HG02943 (cell line): ENCODE results near the gene OR2J3.
"Not testable (repeated sequence)": the region's sequence is repeated elsewhere in the genome, so short reads cannot be mapped to it uniquely, and the experiment has no call there.

Experiments
- ATAC-seq: cut with Tn5 transposase; IDR thresholded peaks from one replicate; pipeline ENCODE4 v1.9.1; 2021; ENCODE audit warnings: mild to moderate bottlenecking, low read depth, moderate library complexity; ENCODE audit not compliant: unreplicated experiment

The OR2J3 gene

DNA sequence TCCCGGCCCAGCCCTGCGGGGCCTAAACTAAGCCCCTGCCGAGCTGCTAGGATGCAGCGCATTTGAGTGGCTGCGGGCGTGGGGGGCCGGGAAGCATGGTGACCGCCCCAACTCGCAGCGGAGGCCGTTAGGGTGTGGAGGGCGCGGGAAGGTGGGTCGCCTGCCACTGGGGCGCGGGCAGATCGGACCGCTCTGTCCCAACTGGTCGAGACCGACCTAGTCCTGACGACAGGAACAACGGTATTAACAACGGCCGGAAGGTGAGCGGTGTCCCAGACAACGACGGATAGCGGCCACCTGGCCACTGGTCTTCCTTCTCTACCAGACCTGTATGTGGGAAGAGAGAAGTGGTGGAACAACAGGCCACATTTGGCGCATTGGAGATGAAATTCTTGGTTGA is 52.1 kb downstream of the OR2J3 start:
- not testable (repeated sequence) for ATAC-seq
